Subcutaneous preadipocyte (primary cell): ENCODE data around the gene ALAD. TPM values are rescaled to one million over a fixed set of nuclear protein-coding genes. Genes with fewer than 3 reads are reported as not detected.

ENCODE experiments used
- total RNA-seq: library from RNA; depleted of rRNA; stranded (reverse); fragments of >200 nt; gene quantifications from 2 replicates; pipeline ENCODE4 v1.2.3, GENCODE V29; 2012

Gene ALAD
- 13.5 and 16.2 TPM in 2 replicates for total RNA-seq

DNA sequence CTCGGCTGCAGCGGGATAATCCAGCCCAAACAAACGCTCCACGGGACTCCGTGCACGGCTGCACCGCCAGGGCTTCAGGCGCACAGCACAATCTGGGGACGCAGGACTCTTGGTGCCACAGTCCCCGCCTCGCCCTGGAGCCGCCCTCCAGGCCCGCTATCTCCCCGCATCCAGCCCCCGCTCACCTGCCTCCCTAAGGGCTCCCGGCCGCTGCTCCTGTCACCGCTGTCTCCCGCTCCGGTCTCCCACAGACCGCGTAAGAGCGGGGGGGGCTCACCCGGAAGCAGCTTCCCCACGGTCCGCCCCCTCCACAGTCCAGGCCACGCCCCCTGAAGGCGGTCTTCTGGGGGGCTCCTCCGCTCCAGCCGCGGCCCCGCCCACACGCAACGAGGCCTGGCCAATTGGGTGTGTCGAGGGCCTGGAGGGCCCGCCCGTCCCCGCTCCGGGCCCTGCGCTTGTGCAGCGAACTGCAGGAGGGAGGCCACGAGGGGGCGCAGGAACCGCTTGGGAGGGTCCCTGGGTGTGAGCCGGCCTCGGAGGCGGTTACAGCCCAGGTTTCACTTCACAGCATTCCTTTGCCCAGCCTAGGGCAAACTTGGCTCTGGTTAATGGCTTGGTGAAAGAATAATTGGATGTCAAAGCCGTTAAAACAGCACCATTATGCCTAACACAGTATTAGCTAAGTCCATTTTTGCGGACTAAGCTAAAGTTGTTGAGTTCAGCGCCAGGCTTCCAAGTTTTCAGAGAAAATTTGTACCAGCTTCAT lies at the start of gene ALAD:
Gene ALAD (minus strand): TSS at position 258 of the 766 bp plus-strand sequence. CDS start 7,725 bp downstream, outside the sequence.

DNA sequence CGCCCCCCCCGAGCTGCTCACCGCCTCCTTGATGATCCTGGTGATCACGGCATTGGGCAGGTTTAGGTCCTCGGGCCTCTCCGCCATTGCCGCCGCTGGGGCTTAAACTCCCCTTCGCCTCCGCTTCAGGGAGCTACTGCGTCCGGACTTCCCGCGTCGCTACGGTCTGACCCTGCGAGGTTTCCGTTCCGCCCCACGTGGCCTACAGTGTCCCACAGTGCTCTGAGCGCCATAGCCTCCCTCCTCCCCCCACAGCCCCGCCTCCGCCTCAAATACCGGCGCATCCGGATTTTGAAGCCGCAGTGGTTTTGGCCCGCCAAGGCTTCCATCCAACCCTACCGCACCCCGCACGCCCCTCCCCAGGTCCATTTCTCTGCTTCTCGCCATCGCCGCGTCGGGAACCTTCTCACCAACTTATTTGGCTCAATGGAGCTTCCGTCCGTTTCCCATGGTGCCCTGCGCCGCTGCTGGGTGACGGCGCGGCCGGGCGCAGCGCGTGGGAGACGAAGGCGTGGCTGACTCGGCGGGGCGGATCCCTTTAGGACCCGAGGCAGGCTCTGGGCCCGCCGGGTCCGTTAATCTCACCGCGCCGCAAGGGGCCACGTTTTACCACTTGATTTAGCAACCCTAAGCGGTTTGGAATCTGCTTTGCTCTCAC lies 9.3 kb upstream of the ALAD start, which contains the start of the genes C9orf43 and POLE3:
Gene C9orf43 (plus strand): TSS at position 541 of the 658 bp plus-strand sequence. CDS start 2,747 bp downstream, outside the sequence.
Gene POLE3 (minus strand): TSS at position 469 of the 658 bp plus-strand sequence. CDS start 382 bp downstream, at position 87.

DNA sequence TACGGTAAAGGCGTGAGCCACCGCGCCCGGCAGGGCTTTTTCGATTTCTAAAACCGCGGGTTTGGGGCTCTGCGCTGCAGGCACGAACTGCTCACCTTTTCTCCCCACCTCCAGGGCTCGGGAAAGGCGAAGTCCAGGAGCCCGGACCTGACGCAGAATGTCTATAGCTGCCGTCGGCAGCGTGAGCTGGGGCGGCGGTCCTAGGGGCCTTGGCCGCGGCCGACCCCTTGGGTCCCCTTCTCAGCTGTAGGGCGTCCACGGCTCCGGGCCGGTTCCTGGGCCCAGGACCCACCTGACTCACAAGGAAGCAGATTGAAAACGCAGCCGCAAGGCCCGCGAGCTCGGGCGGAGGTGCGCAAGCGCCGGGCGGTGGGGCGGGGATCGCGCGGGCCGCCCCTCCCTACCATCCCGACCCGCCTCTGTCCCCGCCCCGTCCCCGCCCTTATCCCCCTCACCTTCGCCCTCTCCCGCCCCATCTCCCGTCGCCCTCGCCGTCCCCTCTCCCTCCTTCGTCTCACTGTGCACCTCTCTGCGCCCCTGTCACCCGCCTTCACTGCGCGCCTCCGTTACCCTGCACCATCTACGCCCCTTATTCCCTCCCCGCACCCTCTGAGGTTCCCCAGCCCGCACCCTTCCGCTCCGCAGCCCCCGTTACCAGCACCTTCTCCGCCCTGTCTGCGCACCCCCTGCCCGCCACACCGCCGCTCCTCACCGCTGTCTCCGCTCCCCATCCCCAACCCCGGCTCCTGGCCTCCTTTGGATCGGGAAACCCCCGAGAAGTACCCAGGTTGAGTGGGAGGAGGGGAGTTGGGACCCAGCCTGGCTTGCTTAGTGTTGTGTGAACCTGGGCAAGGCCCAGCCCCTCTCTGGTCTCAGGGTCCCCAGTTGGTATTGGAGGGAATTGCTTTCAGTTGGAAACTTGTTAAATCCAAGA lies 24.2 kb downstream of the ALAD start, which contains the start of gene HDHD3:
Gene HDHD3 (minus strand): TSS at position 353 of the 934 bp plus-strand sequence. CDS start 2,632 bp downstream, outside the sequence.

DNA sequence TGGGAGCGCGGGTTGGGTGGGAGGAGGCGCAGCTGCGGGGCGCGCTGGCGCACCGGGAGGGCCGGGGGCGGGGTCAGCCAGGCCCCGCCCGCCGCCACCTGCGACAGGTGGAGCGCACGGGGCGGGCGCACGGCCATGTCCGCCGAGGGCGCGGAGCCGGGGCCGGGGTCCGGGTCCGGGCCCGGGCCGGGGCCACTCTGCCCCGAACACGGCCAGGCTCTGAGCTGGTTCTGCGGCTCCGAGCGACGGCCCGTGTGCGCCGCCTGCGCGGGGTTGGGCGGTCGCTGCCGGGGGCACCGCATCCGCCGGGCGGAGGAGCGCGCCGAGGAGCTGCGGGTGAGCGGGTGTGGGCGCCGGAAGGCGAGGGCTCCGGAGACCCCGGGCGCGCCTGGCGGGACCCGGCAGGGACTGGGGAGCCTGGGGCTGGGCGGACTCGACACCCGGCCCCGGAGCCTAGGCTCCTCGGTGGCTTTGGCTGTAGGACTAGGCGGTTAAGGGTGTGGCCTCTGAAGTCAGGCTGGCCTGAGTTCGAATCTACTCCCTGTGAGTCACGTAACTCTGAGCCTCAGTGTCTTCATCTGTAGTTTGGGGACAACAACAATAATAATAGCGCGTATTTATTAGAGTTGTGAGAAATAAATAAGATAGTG lies 51.5 kb downstream of the ALAD start, which contains the start of gene BSPRY:
Gene BSPRY (plus strand): TSS at position 97 of the 650 bp plus-strand sequence. CDS start 39 bp downstream, at position 136.

GRCh38 chr9:113340011-113340699 lies 60.9 kb downstream of the ALAD start, which contains the start of gene WDR31:
Gene WDR31 (minus strand): TSS chr9:113340275. CDS start chr9:113332022, 8,253 bp downstream.

Other genes starting within 250 kb of the ALAD start
- gene FKBP15, start 180.0 kb downstream of the ALAD start, total RNA-seq, result 22.0 and 26.4 TPM in 2 replicates
- 19.1 and 22.1 TPM in 2 replicates for gene SLC31A1, start 179.7 kb downstream of the ALAD start, total RNA-seq
- 24.8 and 27.9 TPM in 2 replicates for gene CDC26, start 125.7 kb downstream of the ALAD start, total RNA-seq
- 26.5 and 41.4 TPM in 2 replicates for gene PRPF4, start 125.6 kb downstream of the ALAD start, total RNA-seq
- under 0.01 TPM in 1 of 2 replicates, not detected in the other for gene RNF183, start 97.9 kb downstream of the ALAD start, total RNA-seq
- 0.73 and 0.98 TPM in 2 replicates for gene WDR31, start 61.0 kb downstream of the ALAD start, total RNA-seq
- gene BSPRY, start 51.7 kb downstream of the ALAD start, total RNA-seq, result not detected in 2 replicates
- 4.3 and 7.3 TPM in 2 replicates for gene HDHD3, start 24.3 kb downstream of the ALAD start, total RNA-seq
- 44.5 and 52.6 TPM in 2 replicates for gene POLE3, start 9.4 kb upstream of the ALAD start, total RNA-seq
- gene C9orf43, start 9.5 kb upstream of the ALAD start, total RNA-seq, result 0.20 TPM in 1 of 2 replicates, not detected in the other
- gene RGS3, start 62.4 kb upstream of the ALAD start, total RNA-seq, result 13.2 and 17.6 TPM in 2 replicates